H9 (cell line): Measurements from ENCODE around the gene PREB. TPM values are rescaled to one million over a fixed set of nuclear protein-coding genes. Genes with fewer than 3 reads are reported as not detected.

ENCODE experiments used
- DNase-seq: peaks from one replicate; pipeline ENCODE4 v3.0.0-alpha.2; 2017
- H2AFZ ChIP-seq: one replicate; pipeline ENCODE4 v1.6.1; 2013; ENCODE audit warnings: mild to moderate bottlenecking, low read length, control low read depth, moderate library complexity
- H2AK5ac ChIP-seq: 2 replicates; pipeline ENCODE4 v1.6.1; 2013; ENCODE audit warnings: low read length, control low read depth, mixed read lengths; ENCODE audit not compliant: insufficient read length
- H2BK120ac ChIP-seq: one replicate; pipeline ENCODE4 v1.6.1; 2013; ENCODE audit warnings: low read depth, mild to moderate bottlenecking, low read length, control low read depth, inconsistent platforms; ENCODE audit not compliant: poor library complexity, severe bottlenecking
- H2BK12ac ChIP-seq: 2 replicates; pipeline ENCODE4 v1.6.1; 2013; ENCODE audit warnings: low read length, control low read depth, mixed read lengths, low read depth; ENCODE audit not compliant: insufficient read length
- H2BK15ac ChIP-seq: 2 replicates; pipeline ENCODE4 v1.6.1; 2013; ENCODE audit warnings: low read depth, low read length, control low read depth
- H2BK20ac ChIP-seq: one replicate; pipeline ENCODE4 v1.6.1; 2013; ENCODE audit warnings: low read depth, mild to moderate bottlenecking, low read length, control low read depth, inconsistent platforms; ENCODE audit not compliant: poor library complexity, severe bottlenecking
- H2BK5ac ChIP-seq: 2 replicates; pipeline ENCODE4 v1.6.1; 2013; ENCODE audit warnings: low read length, control low read depth, mixed read lengths; ENCODE audit not compliant: insufficient read length
- H3K14ac ChIP-seq: 2 replicates; pipeline ENCODE4 v1.6.1; 2013; ENCODE audit warnings: low read length, control low read depth; ENCODE audit not compliant: insufficient read depth
- H3K18ac ChIP-seq: 2 replicates; pipeline ENCODE4 v1.6.1; 2013; ENCODE audit warnings: low read depth, mild to moderate bottlenecking, mixed read lengths, low read length, control low read depth; ENCODE audit not compliant: insufficient read length
- H3K23ac ChIP-seq: 2 replicates; pipeline ENCODE4 v1.6.1; 2013; ENCODE audit warnings: low read length, control low read depth, mixed read lengths, low read depth; ENCODE audit not compliant: insufficient read length
- H3K23me2 ChIP-seq: 2 replicates; pipeline ENCODE4 v1.6.1; 2013; ENCODE audit warnings: low read depth, mild to moderate bottlenecking, mixed read lengths, low read length, control low read depth; ENCODE audit not compliant: insufficient read length, poor library complexity, severe bottlenecking
- H3K27ac ChIP-seq: 2 replicates; pipeline ENCODE4 v1.5.1; 2013; ENCODE audit warnings: low read length, control low read depth, mixed read lengths, low read depth; ENCODE audit not compliant: insufficient read length
- H3K27me3 ChIP-seq: 2 replicates; pipeline ENCODE4 v1.6.1; 2013; ENCODE audit warnings: low read length, control low read depth, inconsistent platforms; ENCODE audit not compliant: insufficient read depth
- H3K4ac ChIP-seq: 2 replicates; pipeline ENCODE4 v1.6.1; 2013; ENCODE audit warnings: low read depth, mild to moderate bottlenecking, control low read depth, inconsistent platforms, low read length, moderate library complexity
- H3K4me1 ChIP-seq: 2 replicates; pipeline ENCODE4 v1.6.1; 2013; ENCODE audit warnings: low read length, control low read depth, inconsistent platforms; ENCODE audit not compliant: insufficient read depth
- H3K4me2 ChIP-seq: 2 replicates; pipeline ENCODE4 v1.6.1; 2013; ENCODE audit warnings: low read length, control low read depth, mixed read lengths; ENCODE audit not compliant: insufficient read length, insufficient read depth
- H3K56ac ChIP-seq: 2 replicates; pipeline ENCODE4 v1.6.1; 2013; ENCODE audit warnings: low read depth, mild to moderate bottlenecking, mixed read lengths, low read length, control low read depth; ENCODE audit not compliant: insufficient read length
- H3K79me1 ChIP-seq: 2 replicates; pipeline ENCODE4 v1.6.1; 2013; ENCODE audit warnings: low read depth, mild to moderate bottlenecking, moderate library complexity, low read length, control low read depth, inconsistent platforms; ENCODE audit not compliant: insufficient read depth, poor library complexity, severe bottlenecking
- H3K79me2 ChIP-seq: 2 replicates; pipeline ENCODE4 v1.6.1; 2013; ENCODE audit warnings: low read length, control low read depth, inconsistent platforms; ENCODE audit not compliant: insufficient read depth
- H3K9ac ChIP-seq: 2 replicates; pipeline ENCODE4 v1.6.1; 2013; ENCODE audit warnings: low read length, control low read depth, mixed read lengths; ENCODE audit not compliant: insufficient read length; ENCODE audit errors: extremely low read depth
- H3K9me3 ChIP-seq: one replicate; pipeline ENCODE4 v1.6.1; 2013; ENCODE audit warnings: low read depth, low read length, inconsistent platforms; ENCODE audit not compliant: control insufficient read depth
- H3T11ph ChIP-seq: one replicate; pipeline ENCODE4 v1.6.1; 2013; ENCODE audit warnings: mild to moderate bottlenecking, low read length, control low read depth, inconsistent platforms
- H4K20me1 ChIP-seq: one replicate; pipeline ENCODE4 v1.6.1; 2013; ENCODE audit not compliant: control insufficient read depth, insufficient read length, insufficient read depth
- H4K5ac ChIP-seq: 2 replicates; pipeline ENCODE4 v1.6.1; 2013; ENCODE audit warnings: low read depth, mild to moderate bottlenecking, mixed read lengths, low read length, control low read depth; ENCODE audit not compliant: insufficient read length
- H4K8ac ChIP-seq: replicated peaks from 2 replicates; pipeline ENCODE4 v1.6.1; 2013; ENCODE audit warnings: low read length, control low read depth, mixed read lengths, low read depth; ENCODE audit not compliant: insufficient read length
- H4K91ac ChIP-seq: 2 replicates; pipeline ENCODE4 v1.6.1; 2013; ENCODE audit warnings: low read depth, mild to moderate bottlenecking, moderate library complexity, mixed read lengths, low read length, control low read depth; ENCODE audit not compliant: insufficient read length
- H3K27ac Mint-ChIP-seq, 3 experiments: 2 replicates in 2 of 3; 3 replicates in 1 of 3; pipeline ENCODE4 v1.8.0; 2020 to 2021; ENCODE audit warnings: mixed read lengths in 3 of 3, mild to moderate bottlenecking in 1 of 3, moderate library complexity in 1 of 3
- H3K27me3 Mint-ChIP-seq: 2 replicates; pipeline ENCODE4 v1.8.0; 2021; ENCODE audit warnings: low read depth, mild to moderate bottlenecking, moderate library complexity, mixed read lengths
- H3K36me3 Mint-ChIP-seq, 3 experiments: 2 replicates in 2 of 3; 3 replicates in 1 of 3; pipeline ENCODE4 v1.8.0; 2020 to 2021; ENCODE audit warnings: low read depth in 3 of 3, mixed read lengths in 3 of 3; ENCODE audit not compliant: insufficient read depth in 1 of 3
- H3K4me1 Mint-ChIP-seq, 2 experiments: 2 replicates each; pipeline ENCODE4 v1.8.0; 2020; ENCODE audit warnings: mixed read lengths in 2 of 2
- H3K4me3 Mint-ChIP-seq, 2 experiments: 2 replicates in 1 of 2; 3 replicates in 1 of 2; pipeline ENCODE4 v1.8.0; 2020 to 2021; ENCODE audit warnings: mild to moderate bottlenecking in 2 of 2, mixed read lengths in 2 of 2, moderate library complexity in 1 of 2
- H3K9me3 Mint-ChIP-seq, 2 experiments: 2 replicates in 1 of 2; 3 replicates in 1 of 2; pipeline ENCODE4 v1.8.0; 2020; ENCODE audit warnings: mild to moderate bottlenecking in 2 of 2, mixed read lengths in 2 of 2, moderate library complexity in 1 of 2
- CTCF ChIP-seq: fragments of 200-600 bp; sonication (generic); conservative IDR thresholded peaks from 3 replicates; pipeline ENCODE4 v1.8.0; 2021; ENCODE audit warnings: antibody characterized with exemption, mild to moderate bottlenecking
- WGBS: extraction: QIAGEN DNeasy Blood & Tissue Kit; methylation state at CpG from one replicate; pipeline ENCODE4 v1.1.7; 2013; ENCODE audit warnings: missing lambda C conversion rate, low lambda C conversion rate, mixed read lengths; ENCODE audit not compliant: insufficient read length; ENCODE audit errors: extremely low coverage; 5-methylcytosine and 5-hydroxymethylcytosine counted together
- total RNA-seq: library from RNA; stranded (reverse); gene quantifications from 2 replicates; pipeline ENCODE4 v1.2.1, GENCODE V29; 2021

The PREB gene
- total RNA-seq, 1 experiment from 2014 or later: 43.6 TPM

- H2AFZ ChIP-seq: no peak overlapping the region
- no CpG with 5 or more reads among the region's 6 CpGs for WGBS
- H3K27ac Mint-ChIP-seq: peak overlapping the region in 1 of 3 experiments; percentile 72; a peak in 2 of 7 replicates
Measured at GRCh38 chr2:27158468-27158867, 24.0 kb upstream of the PREB start.

More at GRCh38 chr2:27158468-27158867, 24.0 kb upstream of the PREB start:
- Histone ChIP-seq H4K91ac (no peak overlapping the region), H3K9me3 (no peaks in the 10 kb centered on the region), H3K23ac (no peak overlapping the region), H3K79me2 (no peaks in the 10 kb centered on the region), H4K8ac (no peak overlapping the region), H3K14ac (no peak overlapping the region), H2BK120ac (no peak overlapping the region), H3K4me1 (no peaks in the 10 kb centered on the region), H3K27me3 (no peaks in the 10 kb centered on the region), H3T11ph (no peak overlapping the region), H2BK12ac (no peak overlapping the region), H3K18ac (no peak overlapping the region), H4K20me1 (no peaks in the 10 kb centered on the region), H2BK15ac (no peak overlapping the region), H3K4ac (no peak overlapping the region), H2BK20ac (no peak overlapping the region), H3K27ac (no peak overlapping the region), H3K56ac (no peak overlapping the region), H4K5ac (no peak overlapping the region), H3K9ac (no peak overlapping the region), H3K4me2 (no peak overlapping the region), H3K23me2 (no peaks in the 10 kb centered on the region), H2BK5ac (no peak overlapping the region), H2AK5ac (no peak overlapping the region), H3K79me1 (no peaks in the 10 kb centered on the region)
- no peaks in the 10 kb centered on the region for H3K36me3 Mint-ChIP-seq
- no peak for TF ChIP-seq CTCF
- H3K4me1 Mint-ChIP-seq: peaks cover 4 to 15% of the 10 kb centered on the region in 2 experiments
- DNase-seq: no peak
- H3K27me3 Mint-ChIP-seq: peaks cover 4% of the 10 kb centered on the region
- H3K4me3 Mint-ChIP-seq: peak overlapping the region in 1 of 2 experiments; percentile 12; a peak in 1 of 5 replicates
- peaks cover 0 to under 1% of the 10 kb centered on the region in 2 experiments; a peak in 2 of 5 replicates for H3K9me3 Mint-ChIP-seq
